ENCODE results near the gene PCDH9.

The PCDH9 gene

GRCh38 chr13:66700117-66700601, 530.0 kb downstream of the PCDH9 start:
- DNase-seq, result no peak

- DNase-seq, result no peak
These were observed 536.5 kb downstream of the PCDH9 start for GRCh38 chr13:66693656-66694055.

- no peak for DNase-seq
These were observed 539.0 kb downstream of the PCDH9 start for GRCh38 chr13:66691149-66691548.

GRCh38 chr13:66689628-66690027, 540.5 kb downstream of the PCDH9 start:
- no peak for DNase-seq

GRCh38 chr13:66689037-66689619, 541.0 kb downstream of the PCDH9 start:
- no peak for DNase-seq

- DNase-seq, result no peak
These were observed 548.7 kb downstream of the PCDH9 start for GRCh38 chr13:66681403-66681802.

- DNase-seq, result no peak
These were observed 550.1 kb downstream of the PCDH9 start for GRCh38 chr13:66680031-66680430.

- DNase-seq, result no peak
These were observed 554.5 kb downstream of the PCDH9 start for GRCh38 chr13:66675620-66676019.

GRCh38 chr13:66673401-66673800, 556.7 kb downstream of the PCDH9 start:
- DNase-seq, result no peak

- peak; percentile 93 for DNase-seq
These were observed 564.1 kb downstream of the PCDH9 start for GRCh38 chr13:66665991-66666390.

GRCh38 chr13:66663711-66664110, 566.4 kb downstream of the PCDH9 start:
- DNase-seq, result no peak

GRCh38 chr13:66663206-66663605, 566.9 kb downstream of the PCDH9 start:
- no peak for DNase-seq

GRCh38 chr13:66661336-66661735, 568.8 kb downstream of the PCDH9 start:
- DNase-seq, result no peak

- DNase-seq, result no peak
These were observed 569.7 kb downstream of the PCDH9 start for GRCh38 chr13:66660468-66660813.

- DNase-seq, result peak; percentile 43
These were observed 570.3 kb downstream of the PCDH9 start for GRCh38 chr13:66659701-66660467.

- no peak for DNase-seq
These were observed 570.9 kb downstream of the PCDH9 start for GRCh38 chr13:66659286-66659685.

GRCh38 chr13:66657165-66657881, 572.8 kb downstream of the PCDH9 start:
- peak; percentile 80 for DNase-seq

GRCh38 chr13:66655847-66656454, 574.2 kb downstream of the PCDH9 start:
- no peak for DNase-seq

GRCh38 chr13:66644855-66645460, 585.2 kb downstream of the PCDH9 start:
- DNase-seq, result no peak

GRCh38 chr13:66640231-66640630, 589.9 kb downstream of the PCDH9 start:
- no peak for DNase-seq

- no peak for DNase-seq
These were observed 591.1 kb downstream of the PCDH9 start for GRCh38 chr13:66639044-66639443.

- no peak for DNase-seq
These were observed 594.6 kb downstream of the PCDH9 start for GRCh38 chr13:66635526-66635925.

- no peak for DNase-seq
These were observed 595.8 kb downstream of the PCDH9 start for GRCh38 chr13:66634384-66634783.

Data from amniotic stem cell (primary cell).